HFFc6 (cell line): Measurements from ENCODE around the gene PPP1R27. TPM values are rescaled to one million over a fixed set of nuclear protein-coding genes. Genes with fewer than 3 reads are reported as not detected.

Experiments
- DNase-seq: peaks from one replicate; pipeline ENCODE4 v3.0.0-alpha.2; 2018
- H3K27ac Mint-ChIP-seq: 2 replicates; pipeline ENCODE4 v1.8.0; 2020; ENCODE audit warnings: mild to moderate bottlenecking, mixed read lengths
- H3K27me3 Mint-ChIP-seq: 2 replicates; pipeline ENCODE4 v1.8.0; 2021; ENCODE audit warnings: mild to moderate bottlenecking, moderate library complexity, mixed read lengths; ENCODE audit not compliant: insufficient read depth
- H3K36me3 Mint-ChIP-seq: 2 replicates; pipeline ENCODE4 v1.8.0; 2021; ENCODE audit warnings: low read depth, mixed read lengths
- H3K4me1 Mint-ChIP-seq: 2 replicates; pipeline ENCODE4 v1.8.0; 2020; ENCODE audit warnings: low read depth, mixed read lengths
- H3K4me3 Mint-ChIP-seq: 2 replicates; pipeline ENCODE4 v1.8.0; 2020; ENCODE audit warnings: mild to moderate bottlenecking, moderate library complexity, mixed read lengths
- H3K9me3 Mint-ChIP-seq: 2 replicates; pipeline ENCODE4 v1.8.0; 2020; ENCODE audit warnings: mild to moderate bottlenecking, mixed read lengths
- total RNA-seq, 6 experiments: library from RNA; stranded (reverse); fragmentation: NEBNext Ultra II Directional; extraction: Animal tissue kit (Norgen Biotek cat#: 25700); gene quantifications; 2 replicates in 1 of 6; 3 replicates in 5 of 6; pipeline ENCODE4 v1.2.3, GENCODE V29; 2021
- TF ChIP-seq, protein P1 (sequence below): fragments of 200-600 bp; sonication (generic); IDR thresholded peaks from 2 replicates; pipeline ENCODE4 v1.5.0; 2021; ENCODE audit warnings: antibody characterized with exemption, mild to moderate bottlenecking

Gene PPP1R27
- total RNA-seq, 6 experiments from 2014 or later, result not detected

DNA sequence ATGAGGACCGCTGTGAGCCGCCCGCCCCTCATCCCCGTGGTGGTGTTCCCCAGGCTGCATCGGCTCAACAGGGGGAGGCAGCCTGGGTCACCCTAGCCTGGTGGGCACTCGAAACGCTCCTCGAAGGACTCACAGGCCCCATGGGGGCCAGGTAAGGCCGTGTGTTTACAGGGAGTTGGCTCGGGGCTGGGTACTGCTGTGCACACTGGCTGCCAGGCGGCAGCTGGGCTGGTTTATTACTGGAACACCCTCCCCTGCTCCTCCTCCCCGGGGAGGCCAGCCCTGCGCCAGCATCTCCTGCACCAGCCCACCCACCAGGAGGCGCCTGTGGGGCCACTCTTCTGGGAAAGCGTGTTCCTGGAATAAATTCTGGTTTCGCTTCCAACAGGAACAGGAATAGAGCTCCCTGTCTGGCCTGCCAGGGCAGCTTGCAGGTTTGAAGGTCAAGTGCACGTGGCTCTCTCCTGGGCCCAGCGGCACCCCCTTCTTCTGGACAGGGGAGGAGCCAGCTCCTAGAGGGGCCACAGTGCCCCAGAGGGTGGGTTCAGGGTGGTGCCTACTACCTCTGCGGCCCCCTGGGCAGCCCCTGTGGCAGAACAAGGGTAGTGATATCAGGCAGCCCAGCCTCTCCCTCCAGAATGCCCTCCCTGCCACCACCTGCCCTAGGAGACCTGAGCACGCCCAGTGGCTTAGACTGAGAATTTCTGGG lies 13.1 kb downstream of the PPP1R27 start:
- TF ChIP-seq, protein P1, sequence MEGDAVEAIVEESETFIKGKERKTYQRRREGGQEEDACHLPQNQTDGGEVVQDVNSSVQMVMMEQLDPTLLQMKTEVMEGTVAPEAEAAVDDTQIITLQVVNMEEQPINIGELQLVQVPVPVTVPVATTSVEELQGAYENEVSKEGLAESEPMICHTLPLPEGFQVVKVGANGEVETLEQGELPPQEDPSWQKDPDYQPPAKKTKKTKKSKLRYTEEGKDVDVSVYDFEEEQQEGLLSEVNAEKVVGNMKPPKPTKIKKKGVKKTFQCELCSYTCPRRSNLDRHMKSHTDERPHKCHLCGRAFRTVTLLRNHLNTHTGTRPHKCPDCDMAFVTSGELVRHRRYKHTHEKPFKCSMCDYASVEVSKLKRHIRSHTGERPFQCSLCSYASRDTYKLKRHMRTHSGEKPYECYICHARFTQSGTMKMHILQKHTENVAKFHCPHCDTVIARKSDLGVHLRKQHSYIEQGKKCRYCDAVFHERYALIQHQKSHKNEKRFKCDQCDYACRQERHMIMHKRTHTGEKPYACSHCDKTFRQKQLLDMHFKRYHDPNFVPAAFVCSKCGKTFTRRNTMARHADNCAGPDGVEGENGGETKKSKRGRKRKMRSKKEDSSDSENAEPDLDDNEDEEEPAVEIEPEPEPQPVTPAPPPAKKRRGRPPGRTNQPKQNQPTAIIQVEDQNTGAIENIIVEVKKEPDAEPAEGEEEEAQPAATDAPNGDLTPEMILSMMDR, result peak; percentile 70
- Mint-ChIP-seq H3K27ac (no peak overlapping the region), H3K4me3 (no peak overlapping the region), H3K36me3 (no peaks in the 10 kb centered on the region), H3K27me3 (no peaks in the 10 kb centered on the region), H3K4me1 (peaks cover 4% of the 10 kb centered on the region), H3K9me3 (no peaks in the 10 kb centered on the region)
- DNase-seq, result peak; percentile 14

DNA sequence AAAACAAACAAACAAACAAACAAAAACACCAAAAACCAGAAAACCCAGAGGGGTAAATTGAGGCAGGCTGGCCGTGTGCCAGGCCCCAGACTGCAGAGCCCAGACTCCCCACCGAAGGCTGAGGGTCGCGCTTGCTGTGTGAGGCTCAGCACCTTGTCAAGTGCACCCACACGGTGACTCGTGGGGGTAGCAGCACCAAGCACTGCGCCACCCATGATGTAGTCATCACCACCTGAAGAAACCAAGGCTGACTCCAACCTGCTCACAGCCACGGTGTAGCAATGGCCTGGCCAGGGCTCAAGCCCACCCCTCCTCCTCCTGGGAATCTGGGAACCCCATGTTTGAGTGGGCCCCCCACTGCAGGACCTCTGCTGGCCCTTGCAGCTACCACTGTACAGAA lies 13.7 kb downstream of the PPP1R27 start:
- H3K4me1 Mint-ChIP-seq, result peaks cover 10% of the 10 kb centered on the region
- no peak overlapping the region for H3K4me3 Mint-ChIP-seq
- DNase-seq, result no peak
- H3K27me3 Mint-ChIP-seq, result no peaks in the 10 kb centered on the region
- no peaks in the 10 kb centered on the region for H3K9me3 Mint-ChIP-seq
- H3K36me3 Mint-ChIP-seq, result no peaks in the 10 kb centered on the region
- no peak overlapping the region for H3K27ac Mint-ChIP-seq
- TF ChIP-seq, protein P1, result no peak

DNA sequence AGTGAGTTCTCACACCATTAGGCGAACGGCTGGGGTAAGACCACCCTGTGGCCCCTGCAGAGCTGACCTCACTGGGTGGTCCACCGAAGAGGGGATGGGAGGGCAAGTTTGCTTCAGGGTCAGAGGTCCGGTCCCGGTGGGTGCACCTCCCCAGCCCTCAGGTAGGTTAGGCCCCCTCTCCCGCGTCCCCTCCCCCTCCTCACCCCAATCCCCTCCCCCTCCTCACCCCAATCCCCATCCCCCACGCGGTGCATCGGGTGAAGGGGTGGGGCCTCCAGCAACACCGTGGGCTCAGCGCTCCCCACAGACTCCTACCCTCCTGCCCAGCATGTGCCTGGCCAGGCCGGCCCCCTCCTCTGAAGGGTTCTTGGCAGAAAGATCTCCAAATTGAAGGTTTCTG lies 15.1 kb downstream of the PPP1R27 start:
- Mint-ChIP-seq H3K27ac (no peak overlapping the region), H3K36me3 (no peaks in the 10 kb centered on the region), H3K4me3 (no peak overlapping the region), H3K27me3 (no peaks in the 10 kb centered on the region), H3K4me1 (peaks cover 12% of the 10 kb centered on the region), H3K9me3 (no peaks in the 10 kb centered on the region)
- DNase-seq, result no peak
- TF ChIP-seq, protein P1, result no peak

DNA sequence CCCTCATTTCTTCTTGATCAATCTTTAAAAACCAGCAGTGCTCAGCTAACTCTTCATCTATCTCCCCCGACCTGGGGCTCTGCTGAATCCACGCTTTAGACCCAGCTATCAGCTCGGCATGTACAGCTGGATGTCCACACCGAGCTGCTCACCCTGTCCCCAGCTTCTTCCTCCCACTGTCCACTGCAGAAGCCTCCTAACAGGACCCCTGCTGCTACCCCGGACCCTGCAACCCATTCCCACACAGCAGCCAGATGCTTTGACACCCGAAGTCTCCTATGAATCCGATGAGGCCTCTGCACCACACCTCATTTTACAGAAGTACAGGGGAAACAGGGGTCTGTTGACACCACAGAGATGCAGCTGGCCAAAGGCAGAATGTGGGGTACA lies 17.1 kb downstream of the PPP1R27 start:
- Mint-ChIP-seq H3K36me3 (no peaks in the 10 kb centered on the region), H3K4me1 (peaks cover 12% of the 10 kb centered on the region), H3K27me3 (no peaks in the 10 kb centered on the region), H3K9me3 (no peaks in the 10 kb centered on the region), H3K4me3 (no peak overlapping the region), H3K27ac (no peak overlapping the region)
- no peak for DNase-seq
- TF ChIP-seq, protein P1, result no peak

DNA sequence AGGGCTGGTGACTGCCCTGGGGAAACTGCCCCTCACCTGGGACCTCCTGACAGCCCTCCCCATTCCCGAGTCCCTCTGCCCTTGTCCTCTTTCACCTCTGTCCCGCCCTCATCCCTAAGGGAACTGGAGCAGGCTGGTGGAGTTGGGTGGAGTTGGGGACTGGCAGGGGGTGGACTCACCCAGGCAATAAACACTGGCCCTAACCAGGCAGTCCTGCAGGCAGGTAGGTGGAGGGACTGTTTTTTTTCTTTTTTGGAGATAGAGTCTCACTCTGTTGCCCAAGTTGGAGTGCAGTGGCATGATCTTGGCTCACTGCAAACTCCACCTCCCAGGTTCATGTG lies 19.2 kb downstream of the PPP1R27 start:
- TF ChIP-seq, protein P1, result no peak
- H3K27ac Mint-ChIP-seq, result no peak overlapping the region
- H3K36me3 Mint-ChIP-seq, result no peaks in the 10 kb centered on the region
- no peaks in the 10 kb centered on the region for H3K27me3 Mint-ChIP-seq
- peaks cover 12% of the 10 kb centered on the region for H3K4me1 Mint-ChIP-seq
- DNase-seq, result no peak
- no peak overlapping the region for H3K4me3 Mint-ChIP-seq
- no peaks in the 10 kb centered on the region for H3K9me3 Mint-ChIP-seq
